Prostate gland (tissue), 2 donors: ENCODE data around the gene NFASC. TPM values are rescaled to one million over a fixed set of nuclear protein-coding genes. Genes with fewer than 3 reads are reported as not detected.

Experiments used
- DNase-seq: peaks from one replicate; pipeline ENCODE4 v3.0.0-alpha.2; 2019; ENCODE audit warnings: low spot score
- H3K27ac ChIP-seq, 2 donors: fragments of 200-600 bp; sonication (generic); 2 replicates each; pipeline ENCODE4 v1.5.1; 2017 to 2019
- H3K27me3 ChIP-seq: fragments of 200-600 bp; sonication (generic); replicated peaks from 2 replicates; pipeline ENCODE4 v1.5.1; 2019; ENCODE audit not compliant: insufficient read depth
- H3K36me3 ChIP-seq, 2 donors: fragments of 200-600 bp; sonication (generic); 1 replicate in 1 of 2; 2 replicates in 1 of 2; pipeline versions ENCODE4 v1.5.1 to v1.8.1; 2017 to 2019
- H3K4me1 ChIP-seq: fragments of 200-600 bp; sonication (generic); replicated peaks from 2 replicates; pipeline ENCODE4 v1.5.1; 2019
- H3K4me3 ChIP-seq, 2 donors: fragments of 200-600 bp; sonication (generic); 2 replicates each; pipeline ENCODE4 v1.5.1; 2017 to 2019
- H3K9me3 ChIP-seq: fragments of 200-600 bp; sonication (generic); 2 replicates; pipeline ENCODE4 v1.5.1; 2017
- CTCF ChIP-seq, 4 experiments: fragments of 200-600 bp in 2 of 4; fragments of 450-650 bp in 2 of 4; sonication (generic) in 2 of 4; IDR thresholded peaks; 1 replicate in 3 of 4; 2 replicates in 1 of 4; pipeline ENCODE4 v1.5.1; 2016 to 2019; ENCODE audit warnings: antibody characterized with exemption in 4 of 4, mild to moderate bottlenecking in 2 of 4, moderate library complexity in 2 of 4
- POLR2A ChIP-seq: fragments of 450-650 bp; IDR thresholded peaks from one replicate; pipeline ENCODE4 v1.6.1; 2016; ENCODE audit warnings: antibody characterized with exemption, mild to moderate bottlenecking
- POLR2AphosphoS5 ChIP-seq: sonication (generic); formaldehyde crosslinking; IDR thresholded peaks from one replicate; pipeline ENCODE4 v1.6.1; 2017; ENCODE audit warnings: antibody characterized with exemption
- WGBS: methylation state at CpG from one replicate; pipeline ENCODE4 v1.1.5; 2018; 5-methylcytosine and 5-hydroxymethylcytosine counted together
- intact Hi-C: fragments of 100-400 bp; cut with DNase I; formaldehyde crosslinking; loops from one replicate; pipeline ENCODE4 v1.14.2; 2022
- total RNA-seq, 2 donors: library from RNA; depleted of rRNA; stranded (reverse); fragments of >200 nt; gene quantifications; one replicate each; pipeline ENCODE4 v1.1.0, GENCODE V29; 2016

NFASC gene
- total RNA-seq, 2 donors from 2014 or later = 3.7 to 13.2 TPM

DNA sequence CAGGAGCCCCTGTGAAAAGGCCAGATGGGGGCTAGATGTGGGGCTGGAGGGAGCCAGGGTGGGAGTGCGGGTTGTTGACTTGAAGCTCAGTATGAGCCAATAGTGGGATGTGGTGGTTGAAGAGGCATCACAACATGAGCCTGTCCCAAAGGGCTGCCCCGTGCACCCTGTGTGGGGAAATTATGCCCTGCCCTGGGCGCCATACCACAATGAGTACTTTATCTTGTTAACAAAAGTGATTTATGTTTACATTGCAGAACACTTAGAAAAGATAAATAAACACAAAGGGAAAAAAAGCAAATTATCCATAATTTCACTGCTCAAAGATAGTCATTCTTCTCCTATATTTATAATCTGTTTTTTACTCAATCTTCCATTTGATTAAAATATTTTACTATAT is 1.6 kb upstream of the NFASC start:
- H3K4me1 ChIP-seq = no peaks in the 10 kb centered on the region
- no peaks in the 10 kb centered on the region for H3K9me3 ChIP-seq
- intact Hi-C loops = no loop called here
- H3K27ac ChIP-seq = no peak overlapping the region
- H3K4me3 ChIP-seq = no peak overlapping the region
- DNase-seq = no peak
- H3K27me3 ChIP-seq = no peaks in the 10 kb centered on the region
- no peak for TF ChIP-seq CTCF (IDR thresholded peaks at IDR 0.05)
- TF ChIP-seq POLR2A = no peak
- no peak for TF ChIP-seq POLR2AphosphoS5
- H3K36me3 ChIP-seq = no peaks in the 10 kb centered on the region
- WGBS = 77% methylated on average over 3 of the region's 3 CpGs

DNA sequence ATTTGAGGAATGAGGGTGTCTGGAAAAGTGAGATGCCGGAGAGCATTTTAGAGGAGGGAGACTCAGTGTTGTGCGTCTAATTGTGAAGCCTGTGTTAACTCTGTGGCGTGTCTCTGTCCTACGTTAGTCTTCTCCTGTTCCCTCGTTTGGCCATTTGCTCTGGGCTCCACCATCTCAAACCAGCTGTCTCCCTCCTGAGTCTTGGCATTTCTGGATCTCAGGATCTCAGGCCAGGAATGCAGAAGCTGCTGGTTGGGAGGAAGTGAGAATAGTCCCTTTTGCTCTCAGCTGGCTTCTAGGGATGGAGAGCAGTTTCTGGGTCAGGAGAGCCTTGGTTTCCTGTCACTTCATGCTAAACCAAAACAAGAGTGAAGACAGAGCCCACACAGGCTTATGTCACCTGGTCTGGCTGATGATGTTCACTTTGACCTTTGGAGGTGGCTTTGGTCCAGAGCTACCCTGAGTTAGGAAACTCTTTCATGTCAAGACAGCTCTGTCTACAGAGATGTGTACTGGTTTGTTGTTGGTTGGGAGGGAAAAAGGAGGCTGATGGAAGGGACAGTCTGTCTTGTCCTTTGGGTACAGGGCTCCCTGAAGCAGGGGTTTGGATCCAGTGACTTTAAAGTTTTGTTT is 859 bp downstream of the NFASC start:
- TF ChIP-seq CTCF (IDR thresholded peaks at IDR 0.05) (no peak), POLR2AphosphoS5 (no peak), POLR2A (no peak)
- no peaks in the 10 kb centered on the region for H3K36me3 ChIP-seq
- H3K4me3 ChIP-seq = no peak overlapping the region
- H3K9me3 ChIP-seq = no peaks in the 10 kb centered on the region
- intact Hi-C loops = loop anchor here (5.0 kb wide), 1 partner anchor 39 kb away; no protein-coding TSS in a partner anchor
- 75% methylated on average over 5 of the region's 5 CpGs for WGBS
- H3K27ac ChIP-seq = no peak overlapping the region
- DNase-seq = no peak
- H3K4me1 ChIP-seq = no peaks in the 10 kb centered on the region
- no peaks in the 10 kb centered on the region for H3K27me3 ChIP-seq

DNA sequence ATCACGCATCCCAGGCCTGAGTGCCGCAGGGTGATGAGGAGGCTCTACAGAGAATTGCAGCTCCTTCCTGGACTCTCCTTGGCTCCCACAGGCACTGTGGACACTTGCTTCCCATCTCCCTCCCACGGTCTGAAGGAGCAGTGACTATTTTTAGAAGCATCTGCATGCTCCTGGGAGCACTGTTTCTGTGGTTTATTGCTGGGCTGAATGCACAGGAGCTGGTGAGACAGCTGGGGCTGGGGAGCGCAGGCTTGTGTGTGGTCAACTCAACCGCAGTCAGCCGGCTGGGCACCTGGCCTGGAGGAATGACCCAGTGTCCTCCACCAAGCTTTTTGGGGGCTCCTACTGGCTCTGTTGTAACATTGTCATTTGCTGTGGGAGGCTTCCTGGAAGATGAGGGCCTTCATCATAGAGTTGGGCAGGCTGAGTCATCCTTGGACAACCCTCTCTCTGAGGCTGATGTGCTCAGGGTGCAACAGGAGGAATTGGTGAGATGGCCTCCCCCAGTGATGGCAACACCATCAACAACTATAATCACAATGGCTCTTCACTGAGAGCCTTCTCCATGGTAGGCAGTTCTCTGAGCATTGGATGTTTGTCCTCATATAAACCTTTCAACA is 1.7 kb downstream of the NFASC start:
- H3K4me3 ChIP-seq = no peak overlapping the region
- TF ChIP-seq POLR2A (no peak), POLR2AphosphoS5 (no peak), CTCF (IDR thresholded peaks at IDR 0.05) (no peak)
- H3K36me3 ChIP-seq = no peaks in the 10 kb centered on the region
- WGBS = 61% methylated on average over 6 of the region's 6 CpGs
- H3K4me1 ChIP-seq = no peaks in the 10 kb centered on the region
- no peaks in the 10 kb centered on the region for H3K9me3 ChIP-seq
- no peak overlapping the region for H3K27ac ChIP-seq
- intact Hi-C loops = loop anchor here (5.0 kb wide), 1 partner anchor 40 kb away; no protein-coding TSS in a partner anchor
- no peaks in the 10 kb centered on the region for H3K27me3 ChIP-seq
- no peak for DNase-seq

- 46% methylated on average over 2 of the region's 2 CpGs for WGBS
- intact Hi-C loops = loop anchor here (5.0 kb wide), 1 partner anchor 41 kb away; no protein-coding TSS in a partner anchor
- H3K9me3 ChIP-seq = no peaks in the 10 kb centered on the region
- H3K4me1 ChIP-seq = no peaks in the 10 kb centered on the region
- H3K36me3 ChIP-seq = no peaks in the 10 kb centered on the region
- peak overlapping the region in 1 of 2 donors; percentile 23 for H3K27ac ChIP-seq
- H3K4me3 ChIP-seq = no peak overlapping the region
- no peak for DNase-seq
- TF ChIP-seq CTCF (IDR thresholded peaks at IDR 0.05) (no peak), POLR2A (no peak)
- no peaks in the 10 kb centered on the region for H3K27me3 ChIP-seq
Observed at GRCh38 chr1:204873176-204873575, 2.5 kb downstream of the NFASC start.

DNA sequence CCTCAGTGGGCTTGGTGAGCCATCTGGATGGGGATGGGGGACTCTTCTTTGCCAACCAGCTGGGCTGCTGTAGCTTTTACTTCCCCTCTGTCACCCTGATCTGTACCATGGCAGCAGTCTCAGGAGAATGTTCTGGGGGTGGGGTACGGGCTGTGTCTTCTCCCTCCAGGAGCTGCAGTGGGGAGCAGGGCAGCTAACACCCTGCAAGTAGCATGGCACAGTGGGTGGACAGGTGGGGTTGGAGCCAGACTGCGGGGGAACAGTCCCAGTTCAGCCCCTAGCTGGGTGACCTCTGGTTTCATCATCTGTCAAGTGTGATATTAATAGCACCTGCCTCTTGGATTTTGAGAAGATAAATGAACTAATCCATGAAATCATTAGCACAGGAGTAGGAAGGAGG is 3.1 kb downstream of the NFASC start:
- peak overlapping the region in 1 of 2 donors; percentile 23 for H3K27ac ChIP-seq
- intact Hi-C loops = loop anchor here (5.0 kb wide), 1 partner anchor 41 kb away; no protein-coding TSS in a partner anchor

More for the DNA sequence above, 3.1 kb downstream of the NFASC start:
- Histone ChIP-seq H3K9me3 (no peaks in the 10 kb centered on the region), H3K36me3 (no peaks in the 10 kb centered on the region), H3K4me1 (no peaks in the 10 kb centered on the region), H3K27me3 (no peaks in the 10 kb centered on the region), H3K4me3 (no peak overlapping the region)
- TF ChIP-seq POLR2A (no peak), POLR2AphosphoS5 (no peak), CTCF (IDR thresholded peaks at IDR 0.05) (no peak)
- WGBS = 79% methylated on average over 2 of the region's 2 CpGs
- DNase-seq = no peak
